HFFc6 (cell line): Measurements from ENCODE around the gene VIPR2. TPM values are rescaled to one million over a fixed set of nuclear protein-coding genes. Genes with fewer than 3 reads are reported as not detected.

Source experiments
- DNase-seq: peaks from one replicate; pipeline ENCODE4 v3.0.0-alpha.2; 2018
- H3K27ac Mint-ChIP-seq: 2 replicates; pipeline ENCODE4 v1.8.0; 2020; ENCODE audit warnings: mild to moderate bottlenecking, mixed read lengths
- H3K27me3 Mint-ChIP-seq: 2 replicates; pipeline ENCODE4 v1.8.0; 2021; ENCODE audit warnings: mild to moderate bottlenecking, moderate library complexity, mixed read lengths; ENCODE audit not compliant: insufficient read depth
- H3K36me3 Mint-ChIP-seq: 2 replicates; pipeline ENCODE4 v1.8.0; 2021; ENCODE audit warnings: low read depth, mixed read lengths
- H3K4me1 Mint-ChIP-seq: 2 replicates; pipeline ENCODE4 v1.8.0; 2020; ENCODE audit warnings: low read depth, mixed read lengths
- H3K4me3 Mint-ChIP-seq: 2 replicates; pipeline ENCODE4 v1.8.0; 2020; ENCODE audit warnings: mild to moderate bottlenecking, moderate library complexity, mixed read lengths
- H3K9me3 Mint-ChIP-seq: 2 replicates; pipeline ENCODE4 v1.8.0; 2020; ENCODE audit warnings: mild to moderate bottlenecking, mixed read lengths
- CTCF ChIP-seq: fragments of 200-600 bp; sonication (generic); IDR thresholded peaks from 2 replicates; pipeline ENCODE4 v1.5.0; 2021; ENCODE audit warnings: antibody characterized with exemption, mild to moderate bottlenecking
- total RNA-seq, 6 experiments: library from RNA; stranded (reverse); fragmentation: NEBNext Ultra II Directional; extraction: Animal tissue kit (Norgen Biotek cat#: 25700); gene quantifications; 2 replicates in 1 of 6; 3 replicates in 5 of 6; pipeline ENCODE4 v1.2.3, GENCODE V29; 2021

The VIPR2 gene
- total RNA-seq, 6 experiments from 2014 or later = not detected

- no peak overlapping the region for H3K27ac Mint-ChIP-seq
- no peaks in the 10 kb centered on the region for H3K36me3 Mint-ChIP-seq
- H3K4me1 Mint-ChIP-seq = no peaks in the 10 kb centered on the region
- no peak overlapping the region for H3K4me3 Mint-ChIP-seq
- TF ChIP-seq CTCF = no peak
- no peaks in the 10 kb centered on the region; the same call in 1 of the 2 replicates for H3K9me3 Mint-ChIP-seq
- no peak for DNase-seq
- peaks cover 6% of the 10 kb centered on the region; the same call in 1 of the 2 replicates for H3K27me3 Mint-ChIP-seq
Observed at GRCh38 chr7:159033956-159034355, 110.7 kb downstream of the VIPR2 start.

GRCh38 chr7:159033473-159033825 is 111.2 kb downstream of the VIPR2 start:
- H3K4me3 Mint-ChIP-seq = no peak overlapping the region
- TF ChIP-seq CTCF = no peak
- H3K9me3 Mint-ChIP-seq = no peaks in the 10 kb centered on the region; the same call in 1 of the 2 replicates
- no peak overlapping the region for H3K27ac Mint-ChIP-seq
- no peaks in the 10 kb centered on the region for H3K36me3 Mint-ChIP-seq
- H3K27me3 Mint-ChIP-seq = peaks cover 6% of the 10 kb centered on the region; the same call in 1 of the 2 replicates
- no peaks in the 10 kb centered on the region for H3K4me1 Mint-ChIP-seq
- no peak for DNase-seq

GRCh38 chr7:159032753-159033472 is 111.8 kb downstream of the VIPR2 start:
- H3K4me3 Mint-ChIP-seq = no peak overlapping the region
- H3K36me3 Mint-ChIP-seq = no peaks in the 10 kb centered on the region
- H3K27me3 Mint-ChIP-seq = peaks cover 6% of the 10 kb centered on the region
- DNase-seq = no peak
- H3K4me1 Mint-ChIP-seq = no peaks in the 10 kb centered on the region
- H3K9me3 Mint-ChIP-seq = peaks cover 4% of the 10 kb centered on the region; the same call in 1 of the 2 replicates
- no peak for TF ChIP-seq CTCF
- no peak overlapping the region for H3K27ac Mint-ChIP-seq

DNA sequence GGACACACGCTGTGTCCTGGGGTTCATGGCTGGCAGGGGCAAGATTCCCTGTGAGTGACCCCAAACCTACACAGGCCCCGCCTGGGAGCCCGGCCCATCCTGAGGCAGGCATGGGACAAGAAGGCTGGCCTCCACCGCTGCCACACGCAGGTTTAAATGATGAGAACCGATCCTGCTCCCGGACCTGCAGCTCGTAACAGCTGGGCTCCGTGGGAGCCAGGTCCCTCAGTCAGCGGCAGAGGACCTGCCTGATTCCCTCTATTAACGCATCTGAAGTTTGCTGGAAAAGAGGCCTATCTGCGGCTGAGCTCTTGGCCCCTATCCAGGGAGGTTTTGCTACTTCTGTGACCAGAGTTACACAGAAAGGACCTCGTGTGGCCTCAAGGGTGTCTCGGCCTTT is 112.3 kb downstream of the VIPR2 start:
- Mint-ChIP-seq H3K4me1 (no peaks in the 10 kb centered on the region), H3K27me3 (peaks cover 6% of the 10 kb centered on the region), H3K27ac (no peak overlapping the region), H3K36me3 (no peaks in the 10 kb centered on the region), H3K4me3 (no peak overlapping the region), H3K9me3 (peaks cover 6% of the 10 kb centered on the region; the same call in 1 of the 2 replicates)
- TF ChIP-seq CTCF = no peak
- DNase-seq = no peak

DNA sequence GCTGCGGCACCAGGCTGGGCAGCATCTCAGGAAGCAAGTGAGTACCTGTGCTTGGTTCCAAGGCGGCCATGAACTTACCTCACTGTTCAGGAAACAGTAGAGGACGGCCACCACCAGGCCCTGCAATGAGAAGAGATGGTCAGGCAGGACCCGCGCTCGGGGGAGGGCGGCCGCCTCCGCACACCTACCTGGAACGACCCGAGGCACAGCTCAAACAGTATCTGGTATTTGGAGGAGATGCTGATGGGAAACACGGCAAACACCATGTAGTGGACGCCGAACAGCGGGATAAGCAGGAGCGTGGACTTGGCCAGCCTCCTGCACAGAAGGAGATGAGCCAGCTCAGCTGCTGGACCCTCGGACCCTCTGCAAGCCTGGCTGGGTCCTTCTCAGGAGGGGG is 112.9 kb downstream of the VIPR2 start:
- Mint-ChIP-seq H3K27me3 (peaks cover 6% of the 10 kb centered on the region), H3K27ac (no peak overlapping the region), H3K36me3 (no peaks in the 10 kb centered on the region), H3K4me1 (no peaks in the 10 kb centered on the region), H3K4me3 (no peak overlapping the region), H3K9me3 (peaks cover 6% of the 10 kb centered on the region; the same call in 1 of the 2 replicates)
- no peak for DNase-seq
- TF ChIP-seq CTCF = no peak
